ENCODE results near the gene KIF17.

Gene KIF17

DNA sequence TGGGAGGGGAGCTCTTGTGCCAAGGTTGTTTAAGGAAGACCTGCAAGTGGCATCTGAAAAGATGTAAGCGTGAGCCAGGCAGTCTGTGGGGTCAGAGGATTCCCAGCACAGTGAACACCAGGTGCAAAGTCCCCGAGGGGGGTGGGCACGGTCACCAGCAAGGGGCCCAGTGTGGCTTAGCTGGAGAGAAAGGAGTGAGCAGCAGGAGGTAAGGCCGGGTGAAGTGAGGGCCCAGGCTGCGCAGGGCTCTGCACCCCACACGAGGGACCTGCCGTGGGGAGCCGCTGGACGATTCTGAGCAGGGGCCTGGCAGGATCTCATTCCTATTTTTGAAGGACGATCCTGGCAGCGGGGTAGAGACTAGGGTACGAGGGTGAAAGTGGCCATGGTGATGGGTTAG lies 60.8 kb downstream of the KIF17 start:
- no peak for DNase-seq

DNA sequence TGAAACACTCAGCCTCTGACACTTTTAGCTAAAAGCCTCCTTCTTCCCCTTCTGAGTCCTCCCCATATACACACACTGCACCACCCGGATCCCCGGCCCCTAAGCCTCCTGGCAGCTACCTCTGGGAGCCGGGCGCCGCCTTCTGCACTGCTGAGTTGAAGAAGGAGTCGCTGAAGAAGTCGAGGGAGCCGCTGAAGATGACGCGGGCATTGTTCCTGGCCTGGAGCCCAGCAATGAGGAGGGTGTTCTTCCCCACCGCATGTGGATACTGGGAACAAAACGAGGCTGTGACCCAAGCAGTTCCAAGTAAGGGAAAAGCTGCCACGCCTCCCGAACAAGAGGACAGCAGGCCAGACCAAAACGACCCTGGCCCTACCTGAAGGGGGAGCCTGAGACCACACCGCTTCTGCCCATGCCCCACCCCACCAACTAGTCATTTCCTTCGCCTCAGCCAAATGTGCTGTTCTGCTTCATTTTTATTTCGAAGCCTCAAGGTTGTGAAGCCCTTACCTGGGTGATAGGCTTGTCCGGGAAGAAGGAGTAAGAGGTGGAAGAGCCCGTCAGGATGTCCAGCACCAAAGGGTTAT lies 63.6 kb downstream of the KIF17 start:
- DNase-seq = no peak

DNA sequence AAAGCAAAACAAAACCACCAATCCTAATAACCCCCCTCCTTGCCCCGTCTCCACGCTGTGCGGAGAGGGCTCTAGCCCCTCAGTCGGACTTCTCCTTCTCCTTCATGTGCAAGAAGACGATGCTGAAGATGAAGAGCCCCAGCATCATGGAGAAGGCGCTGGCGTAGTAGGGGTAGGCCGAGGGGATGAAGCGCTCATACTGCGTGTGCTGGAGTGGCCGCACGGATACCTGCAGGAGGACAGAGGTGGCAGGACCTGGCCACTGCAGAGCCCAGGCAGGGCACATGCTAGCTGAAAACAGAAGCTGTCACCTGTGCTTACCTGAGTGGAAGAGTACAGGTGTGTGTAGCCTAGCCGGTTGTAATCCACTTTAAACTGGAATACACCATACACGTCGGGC lies 65.5 kb downstream of the KIF17 start:
- no peak for DNase-seq

DNA sequence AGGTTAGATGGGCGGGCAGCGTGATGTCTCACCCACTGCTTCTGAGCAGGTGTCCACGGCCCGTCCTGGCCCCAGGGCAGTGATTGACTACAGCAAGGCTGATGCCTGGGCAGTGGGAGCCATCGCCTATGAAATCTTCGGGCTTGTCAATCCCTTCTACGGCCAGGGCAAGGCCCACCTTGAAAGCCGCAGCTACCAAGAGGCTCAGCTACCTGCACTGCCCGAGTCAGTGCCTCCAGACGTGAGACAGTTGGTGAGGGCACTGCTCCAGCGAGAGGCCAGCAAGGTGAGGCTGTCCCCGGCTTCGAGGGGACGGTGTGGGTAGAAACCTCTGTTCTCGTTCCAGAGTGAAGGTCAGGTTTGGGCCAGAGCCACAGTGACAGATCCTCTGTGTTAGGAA lies 68.9 kb downstream of the KIF17 start:
- DNase-seq = no peak

DNA sequence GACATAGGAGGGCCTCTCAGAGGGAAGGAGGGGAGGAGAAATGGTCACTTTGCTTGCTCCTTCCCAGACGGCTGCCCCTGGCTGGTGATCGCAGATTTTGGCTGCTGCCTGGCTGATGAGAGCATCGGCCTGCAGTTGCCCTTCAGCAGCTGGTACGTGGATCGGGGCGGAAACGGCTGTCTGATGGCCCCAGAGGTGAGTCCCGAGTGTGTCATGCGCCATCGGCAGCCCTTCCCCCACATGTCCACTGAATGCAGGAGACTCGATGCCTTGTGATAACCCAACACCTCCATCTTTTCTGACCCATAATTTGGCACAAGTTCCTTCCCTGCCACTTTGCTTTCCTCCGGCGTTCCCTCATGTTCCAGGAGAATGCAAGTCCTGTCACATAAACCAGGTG lies 69.4 kb downstream of the KIF17 start:
- no peak for DNase-seq

DNA sequence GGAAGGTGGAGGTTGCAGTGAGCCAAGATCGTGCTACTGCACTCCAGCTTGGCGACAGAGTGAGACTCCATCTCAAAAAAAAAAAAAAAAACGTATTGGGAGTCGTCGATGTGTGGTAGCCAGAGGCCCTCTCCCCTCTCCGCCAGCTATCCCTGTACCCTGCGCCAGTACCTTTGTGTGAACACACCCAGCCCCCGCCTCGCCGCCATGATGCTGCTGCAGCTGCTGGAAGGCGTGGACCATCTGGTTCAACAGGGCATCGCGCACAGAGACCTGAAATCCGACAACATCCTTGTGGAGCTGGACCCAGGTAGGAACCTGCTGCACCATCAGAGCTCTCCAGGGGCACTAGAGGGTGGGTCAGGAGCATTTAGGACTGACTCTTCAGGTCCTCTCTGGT lies 72.4 kb downstream of the KIF17 start:
- DNase-seq = no peak

DNA sequence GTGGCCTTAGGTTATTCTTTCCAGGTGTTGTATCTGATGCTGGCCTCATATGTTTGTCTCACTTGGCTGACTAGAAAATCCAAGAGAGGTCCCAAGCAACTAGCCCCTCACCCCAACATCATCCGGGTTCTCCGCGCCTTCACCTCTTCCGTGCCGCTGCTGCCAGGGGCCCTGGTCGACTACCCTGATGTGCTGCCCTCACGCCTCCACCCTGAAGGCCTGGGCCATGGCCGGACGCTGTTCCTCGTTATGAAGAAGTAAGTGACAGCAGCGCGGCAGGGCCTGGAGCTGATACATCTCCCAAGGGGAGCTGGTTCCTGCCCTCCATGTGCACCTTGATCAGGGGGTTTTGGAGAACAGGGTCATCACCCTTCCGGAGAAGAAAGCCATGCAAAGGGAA lies 73.4 kb downstream of the KIF17 start:
- no peak for DNase-seq

DNA sequence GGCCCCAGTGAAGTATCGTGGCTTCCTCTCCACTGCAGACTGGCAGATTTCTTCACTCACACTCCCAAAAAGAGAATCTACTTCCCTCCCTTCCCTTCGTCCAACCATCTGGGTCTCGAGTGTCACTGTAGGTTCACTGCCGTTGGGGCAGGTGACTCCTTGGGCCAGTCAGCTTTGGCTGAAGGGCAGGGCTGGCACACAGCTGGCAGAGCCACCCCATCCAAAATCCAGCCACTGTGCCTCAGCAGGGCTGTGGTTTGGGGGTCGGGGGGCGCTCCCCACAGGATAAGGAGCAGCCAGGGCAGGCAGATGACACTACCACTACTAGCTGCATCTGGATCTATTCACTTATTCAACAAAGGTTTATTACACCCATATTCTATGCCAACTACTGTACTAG lies 74.7 kb downstream of the KIF17 start:
- DNase-seq = no peak

DNA sequence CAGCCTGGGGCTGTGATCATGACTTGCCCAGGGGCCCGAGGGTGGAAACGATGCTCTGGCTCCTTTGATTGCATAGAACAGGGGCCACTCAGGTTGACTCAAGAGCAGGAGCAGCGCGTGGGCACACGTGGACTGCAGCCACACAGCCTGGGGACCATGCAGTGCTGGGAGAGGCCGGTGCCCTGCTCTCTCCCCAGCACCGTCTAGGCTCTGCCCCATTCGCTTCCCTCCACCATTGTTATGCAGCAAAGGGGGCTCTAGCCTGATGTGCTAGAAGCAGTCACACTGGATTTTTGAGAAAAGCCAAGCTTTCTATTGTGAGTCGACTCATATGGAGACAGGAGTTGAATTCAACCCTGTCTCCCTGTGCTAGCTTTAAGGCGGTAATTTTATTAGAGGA lies 75.8 kb downstream of the KIF17 start:
- DNase-seq = no peak

DNA sequence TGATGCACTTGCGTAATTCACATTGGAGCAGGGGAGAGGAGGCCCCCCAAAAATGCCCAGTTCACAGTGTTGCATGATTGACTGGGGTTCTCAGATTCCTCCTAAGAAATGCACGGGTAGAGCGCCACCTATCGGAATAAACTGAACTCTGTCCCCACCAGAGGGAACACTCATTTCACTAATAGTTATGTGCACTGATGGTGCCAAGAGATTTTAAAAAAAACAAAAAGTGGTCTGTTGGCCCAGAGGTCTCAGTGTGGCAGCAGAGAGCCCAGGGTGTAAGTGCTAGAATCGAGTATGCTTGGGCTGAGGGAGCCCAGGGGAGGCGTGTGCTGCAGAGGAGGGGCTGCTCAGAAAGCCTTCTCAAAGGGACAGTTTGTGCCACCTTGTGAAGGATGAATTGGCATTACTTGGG lies 77.6 kb downstream of the KIF17 start:
- peak; percentile 1 for DNase-seq

DNA sequence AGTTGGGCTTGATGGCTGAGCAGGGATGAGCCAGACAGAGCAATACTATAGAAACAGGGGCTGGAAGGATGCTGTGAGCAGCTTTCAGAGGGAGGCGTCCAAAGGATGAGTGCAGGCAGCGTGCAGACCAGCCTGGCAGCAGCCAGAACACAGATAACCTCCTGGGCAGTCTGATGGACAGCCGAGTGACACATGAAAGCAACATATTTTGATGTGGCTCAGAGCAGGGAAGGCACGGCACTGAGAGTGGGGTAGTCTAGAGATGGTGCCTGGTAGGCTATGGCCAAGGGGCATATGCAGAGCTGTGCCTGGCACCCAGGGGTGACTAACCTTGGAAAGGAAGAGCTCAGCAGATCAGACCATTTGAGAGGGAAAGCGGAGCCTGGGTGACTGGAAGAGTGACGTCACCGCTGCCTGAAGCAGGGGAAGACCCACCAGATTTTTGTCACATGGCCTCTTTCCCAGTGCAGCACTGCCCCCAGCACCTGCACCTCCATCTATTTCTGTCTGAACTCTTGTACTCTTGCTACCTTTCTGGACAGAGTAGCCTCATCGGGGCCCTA lies 80.9 kb downstream of the KIF17 start:
- DNase-seq = no peak

DNA sequence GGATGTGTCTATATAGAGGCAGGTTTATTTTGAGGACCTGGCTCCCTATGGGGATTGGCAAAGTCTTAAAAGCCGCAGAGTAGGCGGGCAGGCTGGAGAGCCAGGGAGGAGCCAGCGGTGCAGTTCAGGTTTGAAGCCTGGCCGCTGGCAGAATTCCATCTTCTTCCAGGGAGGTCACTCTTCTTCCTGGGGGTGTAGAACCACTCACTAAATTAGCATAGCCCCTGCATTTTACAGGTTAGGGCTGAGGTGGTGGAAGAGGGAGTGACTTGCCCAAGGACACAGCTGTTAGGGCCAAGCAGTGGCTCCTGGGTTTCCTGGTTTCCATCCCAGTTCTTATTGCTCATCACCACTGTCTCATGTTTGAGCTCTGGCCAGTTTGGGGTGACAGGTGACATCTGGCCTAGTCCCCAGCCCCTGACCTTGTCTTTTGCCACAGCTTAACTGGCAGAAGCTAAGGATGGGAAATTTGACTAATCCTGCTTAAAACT lies 83.2 kb downstream of the KIF17 start:
- no peak for DNase-seq

DNA sequence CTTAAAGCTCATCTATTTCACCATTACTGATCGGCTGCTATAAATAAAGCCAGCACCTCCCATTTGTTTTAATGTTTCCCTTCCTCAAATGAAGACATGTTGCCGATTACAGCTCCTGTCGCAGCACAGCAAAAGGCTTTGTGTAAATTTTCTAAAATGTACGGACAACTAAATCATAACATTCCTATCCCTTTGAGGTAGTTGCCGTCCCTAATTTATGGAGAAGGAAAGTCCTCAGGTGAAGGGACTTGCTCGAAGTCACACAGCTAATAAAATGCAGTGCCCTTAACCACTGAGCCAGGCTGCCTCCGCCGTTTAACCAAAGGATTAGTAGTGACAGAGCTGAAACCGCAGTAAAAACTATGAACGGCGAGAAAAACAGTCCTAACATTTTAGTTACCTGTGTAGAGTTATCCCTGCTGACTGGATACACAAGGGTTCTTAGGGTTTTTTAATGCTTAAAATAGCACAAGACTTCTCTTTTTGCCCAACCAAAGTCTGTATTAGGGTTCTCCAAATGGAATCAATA lies 83.7 kb downstream of the KIF17 start:
- DNase-seq = peak; percentile 43

DNA sequence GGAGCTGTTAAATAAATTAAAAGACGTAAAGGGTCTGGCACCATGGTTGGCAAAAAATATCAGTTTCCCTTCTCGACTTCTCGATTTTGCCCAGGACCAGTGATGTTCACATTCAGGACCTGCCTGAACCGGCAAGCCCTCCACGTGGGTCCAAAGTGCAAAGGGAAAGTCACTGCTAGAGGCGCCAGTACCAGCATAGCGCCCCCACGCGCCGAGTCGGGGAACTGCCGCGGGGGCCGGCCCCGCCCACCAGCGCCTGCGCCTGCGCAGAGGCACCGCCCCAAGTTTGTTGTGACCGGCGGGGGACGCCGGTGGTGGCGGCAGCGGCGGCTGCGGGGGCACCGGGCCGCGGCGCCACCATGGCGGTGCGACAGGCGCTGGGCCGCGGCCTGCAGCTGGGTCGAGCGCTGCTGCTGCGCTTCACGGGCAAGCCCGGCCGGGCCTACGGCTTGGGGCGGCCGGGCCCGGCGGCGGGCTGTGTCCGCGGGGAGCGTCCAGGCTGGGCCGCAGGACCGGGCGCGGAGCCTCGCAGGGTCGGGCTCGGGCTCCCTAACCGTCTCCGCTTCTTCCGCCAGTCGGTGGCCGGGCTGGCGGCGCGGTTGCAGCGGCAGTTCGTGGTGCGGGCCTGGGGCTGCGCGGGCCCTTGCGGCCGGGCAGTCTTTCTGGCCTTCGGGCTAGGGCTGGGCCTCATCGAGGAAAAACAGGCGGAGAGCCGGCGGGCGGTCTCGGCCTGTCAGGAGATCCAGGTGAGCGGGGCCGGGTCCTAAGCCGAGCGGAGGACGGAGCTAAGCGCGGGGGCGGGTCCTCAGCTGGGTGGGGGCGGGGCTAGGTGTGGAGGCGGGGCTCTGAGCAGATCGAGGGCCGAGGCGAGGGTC lies 84.4 kb downstream of the KIF17 start, which contains the start of gene PINK1:
TSS of gene PINK1 (plus strand) at position 269 of the 875 bp plus-strand sequence. CDS start at position 360, 91 bp downstream.
- DNase-seq = peak; percentile 49

DNA sequence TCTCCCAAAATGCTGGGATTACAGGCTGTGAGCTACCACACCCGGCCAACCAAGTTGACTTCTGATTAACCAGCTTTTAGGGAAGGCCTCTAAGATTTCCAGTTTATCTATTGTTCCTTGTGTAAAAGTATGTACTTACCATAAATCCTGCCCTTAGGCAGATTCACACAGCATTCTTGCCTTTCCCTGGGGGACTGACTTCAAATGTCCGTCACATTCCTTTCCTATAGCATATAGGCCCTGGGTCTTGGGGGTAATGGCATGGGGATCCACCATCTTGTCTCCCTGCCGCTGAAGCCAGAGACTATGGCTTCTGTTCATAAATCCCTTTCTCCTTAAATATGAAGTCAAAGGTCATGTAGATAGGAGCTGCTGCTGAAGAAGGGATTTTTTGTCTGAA lies 85.4 kb downstream of the KIF17 start:
- no peak for DNase-seq

DNA sequence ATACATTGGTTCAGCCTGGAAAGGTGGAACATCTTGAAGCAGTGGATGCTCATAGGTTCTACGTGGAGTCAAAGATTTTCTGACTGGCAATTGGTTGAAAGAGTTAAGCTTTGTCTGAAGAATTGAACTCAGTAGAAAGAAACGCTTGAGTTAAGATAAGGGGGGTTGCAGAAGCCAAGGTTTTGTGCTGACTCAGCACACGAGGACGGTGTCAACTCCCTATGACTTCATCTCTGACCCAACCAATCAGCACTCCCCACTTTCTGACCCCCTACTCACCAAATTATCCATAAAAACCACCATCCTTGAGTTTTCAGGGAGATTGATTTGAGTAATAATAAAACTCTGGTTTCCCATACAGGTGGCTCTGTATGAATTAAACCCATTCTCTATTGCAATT lies 87.1 kb downstream of the KIF17 start:
- DNase-seq = no peak

DNA sequence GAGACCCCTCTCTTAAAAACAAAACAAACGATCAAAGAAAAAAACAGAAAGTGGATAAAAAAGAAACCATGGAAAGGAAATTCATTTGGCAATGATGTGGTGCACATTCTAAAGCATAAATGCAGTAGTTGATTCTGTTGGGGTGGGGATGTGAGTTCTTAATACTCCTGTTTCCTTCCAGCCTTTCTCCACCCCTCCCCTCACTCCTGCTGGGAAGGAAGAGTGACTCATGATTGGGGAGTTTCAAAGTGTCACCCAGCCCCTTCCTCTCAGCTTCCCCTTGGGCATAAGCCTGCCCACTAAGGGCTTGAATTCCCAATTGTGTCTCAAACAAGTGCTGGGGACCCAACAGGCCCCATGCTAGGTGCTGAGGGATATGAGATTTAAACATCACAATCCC lies 91.3 kb downstream of the KIF17 start:
- DNase-seq = no peak

DNA sequence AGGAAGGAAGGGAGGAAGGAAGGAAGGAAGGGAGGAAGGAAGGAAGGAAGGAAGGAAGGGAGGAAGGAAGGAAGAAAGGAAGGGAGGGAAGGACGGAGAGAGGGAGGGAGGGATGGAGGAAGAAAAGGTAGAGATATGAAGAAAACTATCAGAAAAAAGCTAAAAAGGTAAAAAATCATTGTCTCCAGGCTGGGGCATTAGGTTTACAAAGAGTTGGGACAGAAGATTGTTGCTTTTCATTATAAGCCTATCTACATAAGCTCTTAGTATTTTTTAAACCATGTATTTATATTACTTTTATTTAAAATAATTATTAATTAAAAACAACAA lies 91.7 kb downstream of the KIF17 start:
- DNase-seq = no peak

DNA sequence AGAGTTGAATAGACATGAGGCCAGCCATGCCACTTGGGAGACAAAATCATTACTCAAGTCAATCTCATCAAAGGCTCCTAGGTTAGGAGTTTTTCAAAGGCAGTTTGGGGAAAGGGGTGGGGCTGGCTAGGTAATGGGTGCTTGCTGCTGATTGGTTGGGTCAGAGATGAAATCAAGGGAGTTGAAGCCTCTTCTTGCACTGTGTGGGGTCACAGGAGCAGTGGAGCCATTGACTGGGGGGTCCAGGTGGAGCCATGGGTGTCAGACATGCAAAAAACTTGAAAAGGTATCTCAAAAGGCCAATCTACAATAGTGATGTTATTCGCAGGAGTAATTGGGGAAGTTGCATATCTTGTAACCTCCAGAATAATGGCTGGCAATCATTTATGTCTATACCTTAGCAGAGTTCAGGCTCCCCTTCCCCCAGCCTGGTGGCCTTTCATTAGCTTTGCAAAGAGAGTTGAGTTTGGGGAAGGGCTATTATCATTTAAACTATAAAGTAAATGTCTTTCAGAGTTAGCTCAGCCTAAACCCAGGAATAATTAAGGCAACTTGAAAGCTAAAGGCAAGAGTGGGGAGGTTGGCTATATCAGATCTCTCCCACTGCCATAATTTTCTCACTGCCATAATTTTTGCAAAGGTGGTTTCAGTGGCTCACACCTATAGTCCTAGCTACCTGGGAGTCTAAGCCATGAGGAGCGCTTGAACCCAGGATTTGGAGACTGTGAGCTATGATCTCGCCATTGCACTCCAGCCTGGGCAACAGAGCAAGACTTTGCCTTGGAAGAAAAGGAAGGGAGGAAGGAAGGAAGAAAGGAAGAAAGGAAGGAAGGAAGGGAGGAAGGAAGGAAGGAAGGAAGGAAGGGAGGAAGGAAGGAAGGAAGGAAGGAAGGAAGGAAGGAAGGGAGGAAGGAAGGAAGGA lies 92.4 kb downstream of the KIF17 start:
- DNase-seq = no peak

DNA sequence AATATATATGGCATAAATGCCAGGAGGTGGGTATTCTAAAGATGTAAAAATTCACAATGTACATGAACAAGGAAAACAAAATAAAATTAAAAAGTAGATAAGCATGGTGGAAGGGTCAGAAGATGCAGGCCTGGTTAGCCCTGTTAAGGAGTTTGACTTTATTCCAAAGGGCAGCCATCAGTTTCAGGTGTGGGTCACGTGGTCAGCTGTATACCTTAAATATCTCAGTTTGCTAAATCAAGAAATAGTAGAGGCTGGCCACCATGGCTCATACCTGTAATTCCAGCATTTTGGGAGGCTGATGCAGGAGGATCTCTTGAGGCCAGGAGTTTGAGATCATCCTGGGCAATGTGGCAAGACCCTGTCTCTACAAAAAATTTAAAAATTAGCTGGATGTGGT lies 93.1 kb downstream of the KIF17 start:
- DNase-seq = no peak

DNA sequence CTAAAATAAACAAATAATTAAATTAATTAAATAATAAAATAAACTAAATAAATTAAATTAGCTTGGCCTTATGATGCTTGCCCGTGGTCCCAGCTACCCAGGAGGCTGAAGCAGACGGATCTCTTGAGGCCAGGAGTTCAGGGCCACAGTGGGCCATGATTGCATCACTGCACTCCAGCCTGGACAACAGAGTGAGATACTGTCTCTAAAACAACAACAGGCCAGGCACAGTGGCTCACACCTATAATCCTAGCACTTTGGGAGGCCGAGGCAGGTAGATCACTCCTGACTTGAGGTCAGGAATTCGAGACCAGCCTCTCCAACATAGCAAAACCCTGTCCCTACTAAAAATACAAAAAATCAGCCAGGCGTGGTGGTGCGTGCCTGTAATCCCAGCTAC lies 96.8 kb downstream of the KIF17 start:
- DNase-seq = no peak

DNA sequence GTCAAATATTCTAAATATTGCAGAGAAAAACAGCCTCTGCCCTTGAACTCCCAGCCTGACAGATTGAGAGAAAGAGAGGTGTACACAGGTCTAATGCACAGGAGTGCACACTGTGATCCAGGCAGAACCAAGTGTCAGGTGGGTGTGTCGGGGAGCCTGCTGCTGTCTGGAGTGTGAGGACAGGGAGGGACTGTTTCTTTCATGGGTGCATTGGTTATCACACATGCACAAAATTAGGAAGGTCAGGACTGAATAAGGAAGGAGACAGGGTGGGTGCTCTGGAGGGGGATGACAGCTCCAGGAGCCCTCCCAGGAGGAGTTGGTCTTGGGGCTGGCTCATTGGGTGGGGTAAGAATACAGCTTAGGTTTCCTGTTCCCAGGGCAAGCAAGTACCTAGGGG lies 97.8 kb downstream of the KIF17 start:
- DNase-seq = no peak

DNA sequence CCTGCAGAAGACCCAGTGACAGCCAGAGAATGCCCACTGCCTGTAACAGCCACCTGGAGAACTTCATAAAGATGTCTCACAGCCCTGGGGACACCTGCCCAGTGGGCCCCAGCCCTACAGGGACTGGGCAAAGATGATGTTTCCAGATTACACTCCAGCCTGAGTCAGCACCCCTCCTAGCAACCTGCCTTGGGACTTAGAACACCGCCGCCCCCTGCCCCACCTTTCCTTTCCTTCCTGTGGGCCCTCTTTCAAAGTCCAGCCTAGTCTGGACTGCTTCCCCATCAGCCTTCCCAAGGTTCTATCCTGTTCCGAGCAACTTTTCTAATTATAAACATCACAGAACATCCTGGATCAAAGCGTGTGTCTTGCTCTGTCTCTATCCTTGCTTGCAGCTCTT lies 99.3 kb downstream of the KIF17 start:
- DNase-seq = no peak

Data from SHP77 treated with DMSO at 0.1 percent for 48 hours (cell line).